Mucosa of descending colon (tissue), 3 donors: ENCODE data around the gene POLR3H. TPM values are rescaled to one million over a fixed set of nuclear protein-coding genes. Genes with fewer than 3 reads are reported as not detected.

ENCODE experiments used
- ATAC-seq: fragments of 200-7000 bp; cut with Tn5 transposase; one replicate; pipeline ENCODE4 v1.9.1; 2020; ENCODE audit warnings: mild to moderate bottlenecking, moderate library complexity
- DNase-seq, 3 donors: peaks; one replicate each; pipeline ENCODE4 v3.0.0-alpha.2; 2020
- H3K36me3 ChIP-seq: fragments of 200-600 bp; one replicate; pipeline ENCODE4 v1.8.0; 2021; ENCODE audit warnings: low read depth, mild to moderate bottlenecking
- H3K4me1 ChIP-seq: fragments of 200-600 bp; one replicate; pipeline ENCODE4 v1.8.0; 2021; ENCODE audit warnings: low read depth, mild to moderate bottlenecking
- H3K4me3 ChIP-seq: fragments of 200-600 bp; one replicate; pipeline ENCODE4 v1.8.0; 2021; ENCODE audit warnings: mild to moderate bottlenecking
- H3K9me3 ChIP-seq: fragments of 200-600 bp; one replicate; pipeline ENCODE4 v1.8.0; 2021; ENCODE audit warnings: mild to moderate bottlenecking
- CTCF ChIP-seq: fragments of 200-600 bp; IDR thresholded peaks from one replicate; pipeline ENCODE4 v1.8.0; 2022; ENCODE audit warnings: antibody characterized with exemption, mild to moderate bottlenecking
- intact Hi-C, 2 donors: fragments of 100-400 bp; cut with DNase I in 1 of 2; cut with micrococcal nuclease in 1 of 2; formaldehyde crosslinking; loops; one replicate each; pipeline versions ENCODE4 v1.11.0 to v1.11.1; 2022; cut with DNase I, micrococcal nuclease
- total RNA-seq, 3 donors: library from RNA; stranded (reverse); fragmentation: NEBNext Ultra II Directional in 2 of 3; extraction: Animal tissue kit (Norgen Biotek cat#: 25700) in 2 of 3; gene quantifications; one replicate each; pipeline versions ENCODE4 v1.2.1 to v1.2.4, GENCODE V29; 2021 to 2023
- donor health status: DM: no; HTN: no; CAD: no; lungs with moderate emphysema.
- donor health status: DM: no; HTN: no; CAD: no.
- donor health status: DM: no; HTN: yes; CAD: no.

The POLR3H gene
- total RNA-seq, 3 donors from 2014 or later: 12.4 to 26.1 (median 15.7) TPM

DNA sequence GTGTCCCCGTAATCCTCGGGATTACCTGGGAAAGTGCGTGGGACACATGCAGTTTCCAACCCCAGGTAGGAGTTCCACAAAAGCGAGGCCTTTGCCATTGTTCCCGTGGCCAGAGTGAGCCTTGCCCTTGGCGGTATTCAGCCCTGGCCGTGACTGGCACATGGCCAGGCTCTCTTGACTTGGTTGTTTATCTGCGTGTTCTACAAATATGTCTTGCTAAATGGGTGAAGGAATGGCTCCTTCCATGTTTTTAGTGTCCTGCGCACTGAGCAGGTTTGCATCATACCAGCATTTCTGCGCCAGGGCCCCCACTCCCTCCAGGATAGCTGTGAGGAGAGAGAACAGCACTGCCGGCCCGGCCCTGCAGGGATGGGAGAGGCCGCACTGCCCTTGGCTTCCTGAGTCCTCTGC is 20.0 kb downstream of the POLR3H start:
- intact Hi-C loops: no loop called here
- H3K4me1 ChIP-seq: no peaks in the 10 kb centered on the region
- H3K9me3 ChIP-seq: no peaks in the 10 kb centered on the region
- TF ChIP-seq CTCF: no peak
- ATAC-seq (peak; percentile 18), DNase-seq (peak; percentile 58 to 66 (median 63))
- peaks cover 5% of the 10 kb centered on the region for H3K36me3 ChIP-seq
- H3K4me3 ChIP-seq: no peak overlapping the region

GRCh38 chr22:41523464-41524221 is 20.6 kb downstream of the POLR3H start:
- ATAC-seq (peak; percentile 19), DNase-seq (no peak)
- intact Hi-C loops: no loop called here
- no peak for TF ChIP-seq CTCF
- no peaks in the 10 kb centered on the region for H3K4me1 ChIP-seq
- no peak overlapping the region for H3K4me3 ChIP-seq
- peaks cover 5% of the 10 kb centered on the region for H3K36me3 ChIP-seq
- no peaks in the 10 kb centered on the region for H3K9me3 ChIP-seq

DNA sequence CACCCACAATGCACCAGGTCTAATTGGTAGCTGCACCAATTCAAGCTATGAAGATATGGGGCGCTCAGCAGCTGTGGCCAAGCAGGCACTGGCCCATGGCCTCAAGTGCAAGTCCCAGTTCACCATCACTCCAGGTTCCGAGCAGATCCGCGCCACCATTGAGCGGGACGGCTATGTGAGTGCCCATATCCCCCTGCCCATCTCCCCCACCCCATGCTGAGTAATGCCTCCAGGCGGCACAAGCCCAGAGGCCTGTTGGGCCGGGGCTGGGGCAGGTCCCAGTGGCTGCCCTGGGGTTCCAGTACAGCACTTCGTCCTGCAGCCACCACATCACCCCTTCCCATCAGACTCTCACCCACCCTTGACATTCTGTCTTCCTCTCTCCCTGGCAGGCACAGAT is 21.5 kb downstream of the POLR3H start:
- Histone ChIP-seq H3K9me3 (no peaks in the 10 kb centered on the region), H3K4me1 (no peaks in the 10 kb centered on the region), H3K36me3 (peaks cover 5% of the 10 kb centered on the region), H3K4me3 (no peak overlapping the region)
- DNase-seq (no peak), ATAC-seq (no peak)
- intact Hi-C loops: no loop called here
- no peak for TF ChIP-seq CTCF

GRCh38 chr22:41521126-41521525 is 23.1 kb downstream of the POLR3H start:
- Histone ChIP-seq H3K4me1 (no peaks in the 10 kb centered on the region), H3K4me3 (no peak overlapping the region), H3K9me3 (no peaks in the 10 kb centered on the region), H3K36me3 (no peaks in the 10 kb centered on the region)
- ATAC-seq (no peak), DNase-seq (no peak)
- intact Hi-C loops: no loop called here
- TF ChIP-seq CTCF: no peak

DNA sequence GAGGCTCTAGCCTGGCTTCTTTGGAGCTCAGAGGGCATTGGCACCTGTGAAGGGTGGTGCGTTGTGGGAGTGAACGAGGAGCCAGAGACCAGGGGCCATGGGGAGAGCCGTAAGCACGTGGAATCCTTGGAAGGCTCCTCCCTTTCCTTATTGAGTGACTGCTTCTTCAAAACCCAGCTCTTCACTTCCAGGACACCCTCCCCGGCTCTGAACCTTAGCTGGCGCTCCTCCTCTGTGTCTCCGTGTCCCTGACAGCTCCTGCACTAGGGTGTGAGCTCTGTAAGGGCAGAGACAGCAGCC is 26.3 kb downstream of the POLR3H start:
- no peaks in the 10 kb centered on the region for H3K9me3 ChIP-seq
- H3K4me3 ChIP-seq: no peak overlapping the region
- intact Hi-C loops: loop anchor here in 1 of 2 donors (5.0 kb wide), 1 partner anchor 116 kb away; no protein-coding TSS in a partner anchor
- DNase-seq (no peak), ATAC-seq (no peak)
- no peak for TF ChIP-seq CTCF
- H3K36me3 ChIP-seq: peaks cover 5% of the 10 kb centered on the region
- no peaks in the 10 kb centered on the region for H3K4me1 ChIP-seq
